ENCODE data around the gene TMEM237. TPM values are rescaled to one million over a fixed set of nuclear protein-coding genes. Genes with fewer than 3 reads are reported as not detected.
A peak's percentile ranks its signal among the peaks of the same experiment; 100 is the strongest.

The TMEM237 gene
- total RNA-seq, 1 donor from 2014 or later, result 55.3 TPM

DNA sequence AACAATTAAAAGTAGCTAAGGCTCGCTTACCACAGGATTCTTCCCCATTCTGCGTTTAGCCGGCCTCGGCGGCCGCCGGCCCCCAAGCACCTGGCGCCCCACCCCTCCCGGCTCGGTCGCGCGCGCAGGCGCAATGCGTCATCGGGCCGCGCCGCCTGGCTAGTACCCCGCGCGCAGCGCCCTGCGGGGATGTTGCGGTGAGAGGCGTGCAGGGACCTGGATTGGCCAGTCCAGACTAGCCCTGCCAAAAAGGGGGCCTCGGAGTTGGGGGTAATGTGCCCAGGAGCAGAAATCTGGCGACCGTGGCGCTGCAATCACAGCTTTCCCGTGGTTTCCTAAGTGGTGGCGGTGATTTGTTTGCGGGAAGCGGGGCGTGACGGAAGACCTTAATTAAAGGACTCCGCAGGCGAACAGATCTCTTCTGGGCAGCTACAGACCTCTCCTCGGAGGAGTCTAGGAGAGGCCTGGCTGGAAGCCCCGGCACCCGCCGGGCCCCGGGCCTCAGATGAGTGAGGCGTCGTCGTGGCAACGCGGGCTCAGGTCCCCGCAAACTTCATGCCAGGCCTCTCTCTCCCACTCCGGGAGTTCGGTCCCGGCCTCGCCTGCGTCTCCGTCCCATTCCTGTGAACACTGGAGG lies 606 bp downstream of the TMEM237 start:
- peak; percentile 85 for DNase-seq (ENCODE audit: low spot score, unreplicated experiment)
- H3K36me3 Mint-ChIP-seq (ENCODE audit: insufficient read depth), result peaks cover 6% of the 10 kb centered on the region
- TF ChIP-seq, protein P1, sequence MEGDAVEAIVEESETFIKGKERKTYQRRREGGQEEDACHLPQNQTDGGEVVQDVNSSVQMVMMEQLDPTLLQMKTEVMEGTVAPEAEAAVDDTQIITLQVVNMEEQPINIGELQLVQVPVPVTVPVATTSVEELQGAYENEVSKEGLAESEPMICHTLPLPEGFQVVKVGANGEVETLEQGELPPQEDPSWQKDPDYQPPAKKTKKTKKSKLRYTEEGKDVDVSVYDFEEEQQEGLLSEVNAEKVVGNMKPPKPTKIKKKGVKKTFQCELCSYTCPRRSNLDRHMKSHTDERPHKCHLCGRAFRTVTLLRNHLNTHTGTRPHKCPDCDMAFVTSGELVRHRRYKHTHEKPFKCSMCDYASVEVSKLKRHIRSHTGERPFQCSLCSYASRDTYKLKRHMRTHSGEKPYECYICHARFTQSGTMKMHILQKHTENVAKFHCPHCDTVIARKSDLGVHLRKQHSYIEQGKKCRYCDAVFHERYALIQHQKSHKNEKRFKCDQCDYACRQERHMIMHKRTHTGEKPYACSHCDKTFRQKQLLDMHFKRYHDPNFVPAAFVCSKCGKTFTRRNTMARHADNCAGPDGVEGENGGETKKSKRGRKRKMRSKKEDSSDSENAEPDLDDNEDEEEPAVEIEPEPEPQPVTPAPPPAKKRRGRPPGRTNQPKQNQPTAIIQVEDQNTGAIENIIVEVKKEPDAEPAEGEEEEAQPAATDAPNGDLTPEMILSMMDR (IDR thresholded peaks at IDR 0.05; ENCODE audit: unreplicated experiment), result no peak
- peak overlapping the region; percentile 97 for H3K27ac Mint-ChIP-seq
- H3K4me1 Mint-ChIP-seq (ENCODE audit: low read depth), result peaks cover 15% of the 10 kb centered on the region
- H3K4me3 Mint-ChIP-seq (ENCODE audit: low read depth), result peak overlapping the region; percentile 98
- H3K9me3 Mint-ChIP-seq (ENCODE audit: low read depth), result no peaks in the 10 kb centered on the region
- H3K27me3 Mint-ChIP-seq, result no peaks in the 10 kb centered on the region

DNA sequence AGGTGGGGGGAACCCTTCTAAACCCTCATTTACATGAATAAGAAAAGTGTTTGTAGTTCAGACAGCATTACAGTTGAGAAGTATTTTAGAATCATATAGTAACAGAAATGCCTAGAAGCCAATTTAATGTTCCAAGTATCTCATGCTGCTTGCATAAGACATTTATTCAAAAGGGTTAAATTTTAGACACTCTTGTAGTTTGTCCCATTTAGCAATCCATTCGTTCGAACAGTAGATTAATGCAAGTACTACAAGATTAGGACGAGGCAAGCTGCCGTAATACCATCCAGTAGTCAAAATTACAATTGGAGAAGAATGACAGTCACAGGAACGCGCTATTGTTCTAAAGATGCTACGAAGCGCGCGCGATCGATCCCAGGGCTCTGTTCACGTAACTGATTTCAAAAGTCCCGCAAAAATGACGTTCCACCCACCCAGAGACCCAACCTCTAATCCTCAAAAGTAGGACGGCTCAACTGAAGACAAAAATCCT lies 1.2 kb downstream of the TMEM237 start:
- Mint-ChIP-seq H3K4me1 (ENCODE audit: low read depth) (peaks cover 15% of the 10 kb centered on the region), H3K4me3 (ENCODE audit: low read depth) (peak overlapping the region; percentile 98), H3K27me3 (no peaks in the 10 kb centered on the region), H3K36me3 (ENCODE audit: insufficient read depth) (peaks cover 6% of the 10 kb centered on the region), H3K27ac (peak overlapping the region; percentile 97), H3K9me3 (ENCODE audit: low read depth) (no peaks in the 10 kb centered on the region)
- DNase-seq (ENCODE audit: low spot score, unreplicated experiment), result no peak
- TF ChIP-seq, protein P1 (IDR thresholded peaks at IDR 0.05; ENCODE audit: unreplicated experiment), result no peak

DNA sequence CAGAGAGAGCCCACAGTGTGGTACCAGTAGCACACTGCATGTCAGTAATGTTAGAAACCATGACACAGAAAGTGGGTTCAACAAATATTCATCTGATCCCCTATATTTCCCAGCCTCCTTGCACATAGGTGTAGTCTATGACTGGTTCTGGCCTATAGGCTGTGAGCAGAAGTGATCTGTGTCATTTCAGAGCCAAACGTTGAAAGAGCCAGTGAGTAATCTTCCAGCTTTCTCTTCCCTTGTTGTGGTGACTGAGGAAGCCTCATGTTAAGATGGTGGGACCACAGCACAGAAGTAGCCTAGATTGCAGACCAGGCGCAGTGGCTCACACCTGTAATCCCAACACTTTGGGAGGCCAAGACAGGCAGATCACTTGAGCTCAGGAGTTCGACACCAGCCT lies 4.1 kb downstream of the TMEM237 start:
- H3K27ac Mint-ChIP-seq, result no peak overlapping the region
- no peak for DNase-seq (ENCODE audit: low spot score, unreplicated experiment)
- H3K9me3 Mint-ChIP-seq (ENCODE audit: low read depth), result no peaks in the 10 kb centered on the region
- H3K4me1 Mint-ChIP-seq (ENCODE audit: low read depth), result peaks cover 13% of the 10 kb centered on the region
- H3K4me3 Mint-ChIP-seq (ENCODE audit: low read depth), result no peak overlapping the region
- H3K27me3 Mint-ChIP-seq, result no peaks in the 10 kb centered on the region
- peaks cover 14% of the 10 kb centered on the region for H3K36me3 Mint-ChIP-seq (ENCODE audit: insufficient read depth)
- TF ChIP-seq, protein P1 (IDR thresholded peaks at IDR 0.05; ENCODE audit: unreplicated experiment), result no peak

DNA sequence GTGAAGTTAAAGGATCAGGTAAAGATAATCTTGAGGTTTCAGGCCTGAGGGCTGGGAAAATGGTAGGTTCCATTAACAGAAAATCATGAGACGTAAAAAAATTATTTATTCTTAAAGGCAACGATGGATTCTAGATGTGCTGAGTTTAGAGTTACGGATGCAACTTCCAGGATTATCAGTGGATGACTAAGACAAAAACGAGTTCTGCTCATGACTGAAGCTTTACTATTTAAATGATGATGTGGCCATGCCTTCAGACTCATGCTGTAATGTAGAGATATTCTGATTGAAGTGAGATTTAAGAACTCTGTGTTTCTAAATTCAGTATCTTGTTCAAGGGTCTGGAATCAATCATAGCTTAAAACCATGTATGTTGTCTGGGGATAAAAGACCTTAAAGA lies 5.0 kb downstream of the TMEM237 start:
- Mint-ChIP-seq H3K4me3 (ENCODE audit: low read depth) (no peak overlapping the region), H3K36me3 (ENCODE audit: insufficient read depth) (peaks cover 14% of the 10 kb centered on the region), H3K4me1 (ENCODE audit: low read depth) (peaks cover 7% of the 10 kb centered on the region), H3K9me3 (ENCODE audit: low read depth) (no peaks in the 10 kb centered on the region), H3K27ac (no peak overlapping the region), H3K27me3 (no peaks in the 10 kb centered on the region)
- DNase-seq (ENCODE audit: low spot score, unreplicated experiment), result no peak
- TF ChIP-seq, protein P1 (IDR thresholded peaks at IDR 0.05; ENCODE audit: unreplicated experiment), result no peak

DNA sequence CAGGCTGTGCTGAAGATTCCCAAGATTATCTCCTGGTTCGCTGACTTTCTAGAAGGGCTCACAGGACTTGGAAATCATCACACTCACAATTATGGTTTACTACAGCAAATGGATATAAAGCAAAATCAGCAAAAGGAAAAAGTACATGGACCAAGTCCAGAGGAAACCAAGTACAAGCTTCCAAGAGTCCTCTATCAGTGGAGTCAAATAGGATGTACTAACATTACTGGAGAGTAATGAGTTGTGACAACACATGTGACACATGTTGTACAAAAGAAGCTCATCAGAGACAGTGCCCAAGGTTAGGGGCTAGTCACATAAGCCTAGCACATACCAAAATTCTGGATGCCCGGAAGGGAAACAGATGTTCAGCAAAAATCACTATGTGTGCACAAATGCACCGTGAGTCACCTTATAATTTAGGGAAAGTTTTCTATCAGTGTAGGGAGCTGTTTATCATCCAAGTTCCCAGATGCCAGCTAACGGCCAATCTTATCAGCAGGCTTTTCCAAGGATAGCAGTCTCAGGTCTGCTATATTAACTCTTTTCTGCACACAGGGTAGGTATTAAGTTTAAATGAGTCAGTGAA lies 9.5 kb downstream of the TMEM237 start:
- no peaks in the 10 kb centered on the region for H3K4me1 Mint-ChIP-seq (ENCODE audit: low read depth)
- TF ChIP-seq, protein P1 (IDR thresholded peaks at IDR 0.05; ENCODE audit: unreplicated experiment), result no peak
- no peak overlapping the region for H3K4me3 Mint-ChIP-seq (ENCODE audit: low read depth)
- no peak overlapping the region for H3K27ac Mint-ChIP-seq
- DNase-seq (ENCODE audit: low spot score, unreplicated experiment), result no peak
- no peaks in the 10 kb centered on the region for H3K9me3 Mint-ChIP-seq (ENCODE audit: low read depth)
- H3K27me3 Mint-ChIP-seq, result no peaks in the 10 kb centered on the region
- peaks cover 22% of the 10 kb centered on the region for H3K36me3 Mint-ChIP-seq (ENCODE audit: insufficient read depth)

Measured in progenitor cell of endocrine pancreas (in vitro differentiated cells).